Measurements from ENCODE around the gene SORCS1. TPM values are rescaled to one million over a fixed set of nuclear protein-coding genes. Genes with fewer than 3 reads are reported as not detected.

The SORCS1 gene
- total and polyA plus RNA-seq, 2 experiments from 2014 or later: 2.9 to 8.9 TPM

DNA sequence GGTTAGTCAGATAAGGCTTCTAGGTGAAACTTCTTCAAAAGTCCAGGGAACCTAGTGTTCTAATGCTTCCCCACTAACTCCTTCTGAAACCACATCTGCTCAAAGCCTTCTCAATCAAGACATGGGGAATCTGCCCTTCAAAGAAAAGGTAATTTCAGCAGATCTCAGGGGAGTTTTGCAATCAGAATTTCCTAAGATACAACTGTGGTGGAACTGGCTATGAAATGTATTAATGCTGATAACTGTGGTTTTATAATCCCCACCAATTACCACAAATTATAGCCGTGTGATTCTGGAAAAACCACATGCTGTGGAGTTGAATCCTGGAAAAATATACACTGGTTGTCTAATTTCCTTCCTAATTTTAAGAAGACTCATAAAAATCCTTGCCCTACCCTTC, 233.8 kb downstream of the SORCS1 start (continued):
- TF ChIP-seq, protein P1, sequence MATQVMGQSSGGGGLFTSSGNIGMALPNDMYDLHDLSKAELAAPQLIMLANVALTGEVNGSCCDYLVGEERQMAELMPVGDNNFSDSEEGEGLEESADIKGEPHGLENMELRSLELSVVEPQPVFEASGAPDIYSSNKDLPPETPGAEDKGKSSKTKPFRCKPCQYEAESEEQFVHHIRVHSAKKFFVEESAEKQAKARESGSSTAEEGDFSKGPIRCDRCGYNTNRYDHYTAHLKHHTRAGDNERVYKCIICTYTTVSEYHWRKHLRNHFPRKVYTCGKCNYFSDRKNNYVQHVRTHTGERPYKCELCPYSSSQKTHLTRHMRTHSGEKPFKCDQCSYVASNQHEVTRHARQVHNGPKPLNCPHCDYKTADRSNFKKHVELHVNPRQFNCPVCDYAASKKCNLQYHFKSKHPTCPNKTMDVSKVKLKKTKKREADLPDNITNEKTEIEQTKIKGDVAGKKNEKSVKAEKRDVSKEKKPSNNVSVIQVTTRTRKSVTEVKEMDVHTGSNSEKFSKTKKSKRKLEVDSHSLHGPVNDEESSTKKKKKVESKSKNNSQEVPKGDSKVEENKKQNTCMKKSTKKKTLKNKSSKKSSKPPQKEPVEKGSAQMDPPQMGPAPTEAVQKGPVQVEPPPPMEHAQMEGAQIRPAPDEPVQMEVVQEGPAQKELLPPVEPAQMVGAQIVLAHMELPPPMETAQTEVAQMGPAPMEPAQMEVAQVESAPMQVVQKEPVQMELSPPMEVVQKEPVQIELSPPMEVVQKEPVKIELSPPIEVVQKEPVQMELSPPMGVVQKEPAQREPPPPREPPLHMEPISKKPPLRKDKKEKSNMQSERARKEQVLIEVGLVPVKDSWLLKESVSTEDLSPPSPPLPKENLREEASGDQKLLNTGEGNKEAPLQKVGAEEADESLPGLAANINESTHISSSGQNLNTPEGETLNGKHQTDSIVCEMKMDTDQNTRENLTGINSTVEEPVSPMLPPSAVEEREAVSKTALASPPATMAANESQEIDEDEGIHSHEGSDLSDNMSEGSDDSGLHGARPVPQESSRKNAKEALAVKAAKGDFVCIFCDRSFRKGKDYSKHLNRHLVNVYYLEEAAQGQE (IDR thresholded peaks at IDR 0.05; ENCODE audit: unreplicated experiment): no peak
- TF ChIP-seq, protein P2, sequence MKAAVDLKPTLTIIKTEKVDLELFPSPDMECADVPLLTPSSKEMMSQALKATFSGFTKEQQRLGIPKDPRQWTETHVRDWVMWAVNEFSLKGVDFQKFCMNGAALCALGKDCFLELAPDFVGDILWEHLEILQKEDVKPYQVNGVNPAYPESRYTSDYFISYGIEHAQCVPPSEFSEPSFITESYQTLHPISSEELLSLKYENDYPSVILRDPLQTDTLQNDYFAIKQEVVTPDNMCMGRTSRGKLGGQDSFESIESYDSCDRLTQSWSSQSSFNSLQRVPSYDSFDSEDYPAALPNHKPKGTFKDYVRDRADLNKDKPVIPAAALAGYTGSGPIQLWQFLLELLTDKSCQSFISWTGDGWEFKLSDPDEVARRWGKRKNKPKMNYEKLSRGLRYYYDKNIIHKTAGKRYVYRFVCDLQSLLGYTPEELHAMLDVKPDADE (IDR thresholded peaks at IDR 0.05): no peak

DNA sequence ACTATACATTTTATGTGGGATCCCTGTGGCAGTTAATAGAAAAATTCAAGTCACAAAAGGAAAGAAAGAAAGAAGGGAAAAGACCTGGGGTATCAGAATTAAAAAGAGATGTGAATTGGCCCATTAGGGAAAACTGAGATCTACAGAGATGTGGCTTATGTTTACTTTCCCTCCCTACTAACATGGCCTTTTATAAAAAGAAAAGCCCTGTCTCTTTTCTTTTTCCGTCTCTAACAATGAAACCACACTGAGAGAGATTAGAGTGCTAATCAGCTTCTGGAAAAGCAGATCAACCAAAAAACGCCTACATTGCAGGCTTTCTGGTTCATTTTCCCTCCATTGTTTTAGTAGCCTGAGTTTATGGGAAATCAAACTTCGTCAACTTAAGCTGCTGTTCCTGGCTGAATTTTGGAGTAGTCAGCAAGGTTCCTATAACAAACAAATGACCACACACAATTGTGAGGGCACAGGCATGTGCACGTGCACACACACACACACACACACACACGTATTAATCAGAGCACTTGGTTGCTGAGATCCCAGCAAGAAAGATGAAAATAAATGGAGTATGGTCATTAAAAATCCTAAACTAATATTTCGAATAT, 235.1 kb downstream of the SORCS1 start:
- 0 out of 2 replicates have a peak overlapping the region, but pooled peaks have one; percentile 6 for H3K4me2 ChIP-seq
- ATAC-seq: peak; percentile 72
- no peak overlapping the region for H3K27ac ChIP-seq (ENCODE audit: low read depth)
- H3K36me3 Mint-ChIP-seq (ENCODE audit: low read depth): no peaks in the 10 kb centered on the region
- peaks cover 16% of the 10 kb centered on the region for H3K4me1 ChIP-seq (ENCODE audit: insufficient read depth)
- peaks cover 17% of the 10 kb centered on the region for H3K27me3 Mint-ChIP-seq (ENCODE audit: insufficient read depth, low read depth, poor library complexity)
- no peak overlapping the region for H2AFZ ChIP-seq
- no peaks in the 10 kb centered on the region for H3K9me2 ChIP-seq (ENCODE audit: insufficient read depth)
- no peaks in the 10 kb centered on the region for H3F3A ChIP-seq (replicated peaks; ENCODE audit: low read depth)
- H3K4me1 Mint-ChIP-seq: peaks cover 20% of the 10 kb centered on the region
- no peak overlapping the region for H3K27ac Mint-ChIP-seq
- peak; percentile 16 for DNase-seq (ENCODE audit: low spot score)
- no peaks in the 10 kb centered on the region; the same call in 1 of the 2 replicates for H4K20me1 ChIP-seq (replicated peaks; ENCODE audit: insufficient read depth)
- H3K4me3 Mint-ChIP-seq: no peak overlapping the region
- peaks cover 23% of the 10 kb centered on the region for H3K27me3 ChIP-seq (ENCODE audit: insufficient read depth)
- H3K36me3 ChIP-seq (ENCODE audit: insufficient read depth): no peaks in the 10 kb centered on the region
- no peaks in the 10 kb centered on the region for H3K79me2 ChIP-seq (replicated peaks; ENCODE audit: insufficient read depth)
- no peaks in the 10 kb centered on the region for H3K9me3 Mint-ChIP-seq
- no peak overlapping the region for H3K4me3 ChIP-seq
- TF ChIP-seq, protein P2 (IDR thresholded peaks at IDR 0.05): no peak
- TF ChIP-seq EZH2 (IDR thresholded peaks at IDR 0.05; ENCODE audit: low read depth, unreplicated experiment): no peak
- TF ChIP-seq, protein P1 (IDR thresholded peaks at IDR 0.05; ENCODE audit: unreplicated experiment): no peak
- TF ChIP-seq POLR2AphosphoS5 (IDR thresholded peaks at IDR 0.05; ENCODE audit: low read depth): no peak
- TF ChIP-seq CREB1 (CRISPR knock-in tag; IDR thresholded peaks at IDR 0.05; ENCODE audit: low read depth): no peak
- no peak for TF ChIP-seq CTCF (conservative IDR thresholded peaks at IDR 0.05; ENCODE audit: low read depth in 2 of 2)
- no peak for TF ChIP-seq ZNF331 (CRISPR knock-in tag; IDR thresholded peaks at IDR 0.05; ENCODE audit: low read depth)
- no peak for TF ChIP-seq STAT1 (IDR thresholded peaks at IDR 0.05; ENCODE audit: unreplicated experiment)
- TF ChIP-seq ZNF114 (CRISPR knock-in tag; IDR thresholded peaks at IDR 0.05): no peak
- no peak for TF ChIP-seq JUNB (IDR thresholded peaks at IDR 0.05; ENCODE audit: unreplicated experiment)

Data from GM23338 (cell line).